Ovary (tissue), 9 donors: ENCODE data around the gene STX5. TPM values are rescaled to one million over a fixed set of nuclear protein-coding genes. Genes with fewer than 3 reads are reported as not detected.
"Not testable (repeated sequence)": the region's sequence is repeated elsewhere in the genome, so short reads cannot be mapped to it uniquely, and the experiment has no call there.

Experiments used
- DNase-seq, 5 donors: peaks; one replicate each; pipeline ENCODE4 v3.0.0-alpha.2; 2019 to 2020
- H3K27ac ChIP-seq, 2 donors: fragments of 200-600 bp; one replicate each; pipeline versions ENCODE4 v1.5.1 to v1.8.0; 2019 to 2022
- H3K27me3 ChIP-seq: fragments of 200-600 bp; one replicate; pipeline ENCODE4 v1.8.0; 2022
- H3K36me3 ChIP-seq: fragments of 200-600 bp; sonication (generic); one replicate; pipeline ENCODE4 v1.5.1; 2019
- H3K4me1 ChIP-seq: one replicate; pipeline ENCODE4 v1.8.1; 2013; ENCODE audit warnings: mild to moderate bottlenecking, moderate library complexity; ENCODE audit not compliant: insufficient read depth
- H3K4me3 ChIP-seq: fragments of 200-600 bp; sonication (generic); one replicate; pipeline ENCODE4 v1.5.1; 2017
- H3K9me3 ChIP-seq, 2 donors: fragments of 200-600 bp in 1 of 2; sonication (generic) in 1 of 2; one replicate each; pipeline versions ENCODE4 v1.5.1 to v1.8.1; 2013 to 2019; ENCODE audit warnings: mild to moderate bottlenecking in 1 of 2, moderate library complexity in 1 of 2
- EP300 ChIP-seq: sonication (generic); formaldehyde crosslinking; IDR thresholded peaks from one replicate; pipeline ENCODE4 v1.6.1; 2017; ENCODE audit warnings: antibody characterized with exemption
- POLR2A ChIP-seq: fragments of 450-650 bp; IDR thresholded peaks from one replicate; pipeline ENCODE4 v1.6.1; 2017; ENCODE audit warnings: antibody characterized with exemption, mild to moderate bottlenecking, moderate library complexity
- WGBS, 3 donors: extraction: QIAGEN DNeasy Blood & Tissue Kit in 1 of 3; methylation state at CpG; one replicate each; pipeline versions ENCODE4 v1.1.5 to v1.1.7; 2013 to 2017; 5-methylcytosine and 5-hydroxymethylcytosine counted together
- intact Hi-C, 4 donors: fragments of 100-400 bp; cut with DNase I; formaldehyde crosslinking; loops; one replicate each; pipeline versions ENCODE4 v1.11.0 to v1.15.1; 2022 to 2023
- polyA plus RNA-seq, 2 donors: library from polyadenylated mRNA; stranded (reverse); fragments of 200-250 nt in 1 of 2; fragments of 350-450 nt in 1 of 2; fragmentation: Illumina TruSeq in 1 of 2; extraction: RNeasy Lipid Tissue Mini Kit (QIAGEN cat#74804) in 1 of 2; gene quantifications; one replicate each; pipeline ENCODE4 v1.2.3, GENCODE V29; 2013 to 2014
- total RNA-seq, 7 donors: library from RNA; depleted of rRNA in 2 of 7; stranded (reverse); fragments of >200 nt in 2 of 7; fragmentation: NEBNext Ultra II Directional in 3 of 7; extraction: Animal tissue kit (Norgen Biotek cat#: 25700) in 3 of 7; gene quantifications; one replicate each; pipeline versions ENCODE4 v1.1.0 to v1.2.4, GENCODE V29; 2016 to 2023
- TF ChIP-seq, protein P1 (sequence below), 3 donors: fragments of 450-650 bp in 2 of 3; fragments of 200-600 bp in 1 of 3; IDR thresholded peaks; one replicate each; pipeline versions ENCODE4 v1.5.1 to v1.8.0; 2016 to 2022; ENCODE audit warnings: antibody characterized with exemption in 3 of 3, mild to moderate bottlenecking in 1 of 3
- donor health status: DM: no; HTN: no; CAD: no; lungs with moderate emphysema.
- donor health status: DM: no; HTN: no; CAD: no.
- donor health status: Bipolar disorder and iron deficiency.
- donor health status: DM: yes; HTN: yes; CAD: no.
- donor health status: DM: no; HTN: no; CAD: no.
- donor health status: DM: yes; HTN: yes; CAD: no.

The STX5 gene
- total and polyA plus RNA-seq, 9 donors: 33.2 to 60.7 (median 49.1) TPM

DNA sequence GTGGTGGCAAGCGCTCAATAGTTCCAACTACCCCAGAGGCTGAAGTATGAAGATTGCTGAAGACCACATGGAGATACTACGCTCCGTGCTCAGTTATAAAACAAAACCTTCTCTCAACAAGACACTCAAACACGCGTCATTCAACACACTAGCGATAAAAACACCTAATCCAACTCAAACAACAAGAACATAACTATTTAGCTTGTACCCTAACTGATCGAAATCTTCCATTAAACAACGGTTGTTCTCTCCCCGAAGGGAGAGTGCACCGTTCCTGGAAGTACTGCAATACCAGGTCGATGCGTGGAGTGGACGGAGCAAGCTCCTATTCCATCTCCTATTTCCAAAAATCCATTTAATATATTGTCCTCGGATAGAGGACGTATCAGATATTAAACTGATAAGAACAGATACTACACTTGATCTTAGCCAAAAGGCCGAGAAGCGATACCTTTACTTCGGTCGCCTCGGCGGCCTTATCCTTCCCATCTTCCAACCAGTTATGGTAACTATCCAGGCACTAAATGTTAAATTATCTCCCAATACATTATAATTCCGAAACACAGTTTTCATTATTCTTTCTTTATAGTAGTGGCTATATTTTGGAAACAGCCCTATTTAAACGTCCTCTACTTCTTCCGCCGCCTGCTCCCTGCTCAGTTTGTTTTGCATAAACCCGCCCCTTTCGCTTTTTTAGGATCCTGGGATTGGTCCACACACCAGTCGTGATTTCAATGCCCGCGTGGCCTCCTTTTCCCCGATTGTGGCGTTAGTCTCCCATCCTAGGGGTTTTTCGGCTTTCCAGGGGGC is 9.7 kb upstream of the STX5 start:
- Histone ChIP-seq H3K36me3 (no peaks in the 10 kb centered on the region), H3K27me3 (no peaks in the 10 kb centered on the region), H3K27ac (peak overlapping the region; percentile 95 to 98), H3K4me3 (peak overlapping the region; percentile 87), H3K4me1 (no peaks in the 10 kb centered on the region), H3K9me3 (no peaks in the 10 kb centered on the region)
- TF ChIP-seq POLR2A (peak; percentile 93), EP300 (peak; percentile 15)
- TF ChIP-seq, protein P1, sequence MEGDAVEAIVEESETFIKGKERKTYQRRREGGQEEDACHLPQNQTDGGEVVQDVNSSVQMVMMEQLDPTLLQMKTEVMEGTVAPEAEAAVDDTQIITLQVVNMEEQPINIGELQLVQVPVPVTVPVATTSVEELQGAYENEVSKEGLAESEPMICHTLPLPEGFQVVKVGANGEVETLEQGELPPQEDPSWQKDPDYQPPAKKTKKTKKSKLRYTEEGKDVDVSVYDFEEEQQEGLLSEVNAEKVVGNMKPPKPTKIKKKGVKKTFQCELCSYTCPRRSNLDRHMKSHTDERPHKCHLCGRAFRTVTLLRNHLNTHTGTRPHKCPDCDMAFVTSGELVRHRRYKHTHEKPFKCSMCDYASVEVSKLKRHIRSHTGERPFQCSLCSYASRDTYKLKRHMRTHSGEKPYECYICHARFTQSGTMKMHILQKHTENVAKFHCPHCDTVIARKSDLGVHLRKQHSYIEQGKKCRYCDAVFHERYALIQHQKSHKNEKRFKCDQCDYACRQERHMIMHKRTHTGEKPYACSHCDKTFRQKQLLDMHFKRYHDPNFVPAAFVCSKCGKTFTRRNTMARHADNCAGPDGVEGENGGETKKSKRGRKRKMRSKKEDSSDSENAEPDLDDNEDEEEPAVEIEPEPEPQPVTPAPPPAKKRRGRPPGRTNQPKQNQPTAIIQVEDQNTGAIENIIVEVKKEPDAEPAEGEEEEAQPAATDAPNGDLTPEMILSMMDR (IDR thresholded peaks at IDR 0.05): peak in 1 of 3 donors; percentile 25
- WGBS, 3 donors: 0% methylated on average over 33 of the region's 33 CpGs
- DNase-seq: peak; percentile 76 to 89 (median 85)
- intact Hi-C loops: loop anchor here in 1 of 4 donors (5.0 kb wide), 1 partner anchor 114 kb away; the partner anchor contains the start of genes HNRNPUL2 and TTC9C

DNA sequence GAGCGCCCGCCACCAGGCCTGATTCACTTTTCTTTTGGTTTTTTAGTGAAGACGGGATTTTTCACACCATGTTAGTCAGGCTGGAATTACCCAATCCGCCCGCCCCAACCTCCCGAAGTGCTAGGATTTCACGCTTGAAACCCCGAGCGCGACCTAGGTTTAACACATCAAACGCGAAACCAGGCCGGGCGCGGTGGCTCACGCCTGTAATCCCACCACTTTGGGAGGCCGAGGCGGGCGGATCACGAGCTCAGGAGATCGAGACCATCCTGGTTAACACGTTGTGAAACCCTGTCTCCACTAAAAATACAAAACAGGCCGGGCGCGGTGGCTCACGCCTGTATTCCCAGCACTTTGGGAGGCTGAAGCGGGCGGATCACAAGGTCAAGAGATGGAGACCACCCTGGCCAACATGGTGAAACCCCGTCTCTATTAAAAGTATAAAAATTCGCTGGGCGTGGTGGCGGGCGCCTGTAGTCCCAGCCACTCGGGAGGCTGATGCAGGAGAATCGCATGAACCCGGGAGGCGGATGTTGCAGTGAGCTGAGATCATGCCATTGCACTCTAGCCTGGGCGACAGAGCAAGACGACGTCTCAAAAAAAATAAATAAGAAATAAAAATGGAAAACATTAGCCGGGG is 9.0 kb upstream of the STX5 start:
- H3K4me3 ChIP-seq: peak overlapping the region; percentile 87
- WGBS, 3 donors: 0 to 2% (median 1%) methylated on average over 41 of the region's 41 CpGs

GRCh38 chr11:62839050-62839945 is 7.4 kb upstream of the STX5 start, which contains the start of gene WDR74:
TSS of gene WDR74 (minus strand) at chr11:62839590. CDS start at chr11:62839570, 20 bp downstream.
- Histone ChIP-seq H3K27me3 (no peaks in the 10 kb centered on the region), H3K4me3 (peak within 1 kb of the TSS; percentile 87), H3K4me1 (no peaks in the 10 kb centered on the region), H3K36me3 (no peaks in the 10 kb centered on the region), H3K27ac (peak within 1 kb of the TSS; percentile 95 to 98), H3K9me3 (no peaks in the 10 kb centered on the region)
- TF ChIP-seq, protein P1 (IDR thresholded peaks at IDR 0.05): no peak
- TF ChIP-seq EP300: no peak
- peak; percentile 94 for TF ChIP-seq POLR2A
- DNase-seq: peak; percentile 91 to 95 (median 92)
- intact Hi-C loops: no loop called here
- 0% methylated on average over 33 to 62 of the region's 62 CpGs for WGBS, 3 donors

More for the DNA sequence above, 9.0 kb upstream of the STX5 start:
- DNase-seq: peak; percentile 75 to 84 (median 78)
- not testable (repeated sequence) for H3K36me3 ChIP-seq, H3K27me3 ChIP-seq, H3K9me3 ChIP-seq, H3K4me1 ChIP-seq
- peak overlapping the region; percentile 95 to 98 for H3K27ac ChIP-seq
- TF ChIP-seq POLR2A: peak; percentile 22
- intact Hi-C loops: loop anchor here in 1 of 4 donors (5.0 kb wide), 1 partner anchor 114 kb away; the partner anchor contains the start of genes HNRNPUL2 and TTC9C

DNA sequence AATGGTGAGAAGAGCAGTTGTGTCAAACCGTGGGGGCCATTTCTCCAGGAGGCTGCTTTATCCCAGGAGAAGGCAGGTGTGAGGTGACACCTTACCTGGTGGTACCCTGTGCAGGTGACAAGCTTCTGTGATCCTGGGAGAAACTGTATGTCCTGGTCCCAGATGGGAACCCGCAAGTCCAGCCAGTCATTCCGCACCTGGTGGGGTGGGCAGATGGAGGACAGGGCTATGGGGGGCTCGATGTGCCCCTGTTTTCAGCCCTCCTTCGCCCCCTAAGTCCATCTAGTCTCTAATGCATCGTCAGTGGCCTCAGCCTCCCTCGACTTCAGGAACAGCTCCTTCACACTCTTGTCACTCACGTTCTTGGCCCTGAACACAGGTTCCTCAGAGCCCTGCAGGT is 3.5 kb upstream of the STX5 start:
- H3K9me3 ChIP-seq: no peaks in the 10 kb centered on the region
- no peaks in the 10 kb centered on the region for H3K36me3 ChIP-seq
- H3K27ac ChIP-seq: no peak overlapping the region
- H3K27me3 ChIP-seq: no peaks in the 10 kb centered on the region
- TF ChIP-seq, protein P1 (IDR thresholded peaks at IDR 0.05): no peak
- TF ChIP-seq POLR2A (no peak), EP300 (no peak)
- H3K4me1 ChIP-seq: peaks cover 3% of the 10 kb centered on the region
- no peak overlapping the region for H3K4me3 ChIP-seq
- WGBS, 3 donors: 77 to 87% (median 82%) methylated on average over 8 of the region's 8 CpGs
- no peak for DNase-seq
- intact Hi-C loops: no loop called here
